ENCODE measurements around the gene COPE.

The COPE gene

GRCh38 chr19:18867751-18868150 lies 51.4 kb downstream of the COPE start:
- no peak for DNase-seq (ENCODE audit: low read depth in 3 of 3)

DNA sequence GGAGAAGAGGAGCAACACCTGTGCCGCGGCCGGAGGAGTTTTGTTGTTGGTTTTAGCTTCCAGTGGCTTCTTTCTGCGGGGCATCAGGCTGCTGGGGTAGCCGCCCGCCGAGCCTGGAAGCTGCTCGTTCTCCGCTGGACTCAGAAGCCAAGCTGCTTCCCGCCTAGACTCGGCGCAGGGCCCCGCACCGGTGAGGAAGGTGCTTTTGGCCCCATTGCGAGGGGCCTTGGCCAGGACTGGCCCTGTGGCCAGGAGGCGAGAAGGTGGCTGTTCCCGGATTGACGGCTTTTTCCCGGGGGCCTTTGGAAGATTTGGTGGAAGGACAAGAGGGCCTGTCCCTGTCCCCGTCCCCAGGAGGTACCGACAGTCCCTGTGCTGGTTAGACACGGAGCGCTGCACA lies 52.0 kb downstream of the COPE start:
- DNase-seq (ENCODE audit: low read depth in 3 of 3) = no peak

DNA sequence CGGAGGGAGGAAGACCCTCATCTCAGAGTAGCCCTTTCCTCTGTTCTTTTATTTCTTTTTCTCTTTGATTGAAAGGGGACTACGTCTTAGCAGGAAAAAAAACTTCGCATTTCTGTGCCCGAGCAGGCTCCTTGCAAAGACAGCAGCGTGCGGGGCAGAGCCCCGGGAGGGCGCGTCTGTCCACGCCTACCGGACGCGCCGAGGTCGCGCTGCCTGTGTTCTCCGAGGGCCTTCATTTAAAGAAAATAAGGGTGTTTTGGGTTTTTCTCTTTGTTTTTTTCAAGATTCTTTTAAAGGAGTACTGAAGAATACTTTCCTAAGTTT lies 52.4 kb downstream of the COPE start:
- no peak for DNase-seq (ENCODE audit: low read depth in 3 of 3)

GRCh38 chr19:18865973-18866799 lies 53.0 kb downstream of the COPE start:
- DNase-seq (ENCODE audit: low read depth in 3 of 3) = peak in 2 of 3 experiments; percentile 17 to 57

DNA sequence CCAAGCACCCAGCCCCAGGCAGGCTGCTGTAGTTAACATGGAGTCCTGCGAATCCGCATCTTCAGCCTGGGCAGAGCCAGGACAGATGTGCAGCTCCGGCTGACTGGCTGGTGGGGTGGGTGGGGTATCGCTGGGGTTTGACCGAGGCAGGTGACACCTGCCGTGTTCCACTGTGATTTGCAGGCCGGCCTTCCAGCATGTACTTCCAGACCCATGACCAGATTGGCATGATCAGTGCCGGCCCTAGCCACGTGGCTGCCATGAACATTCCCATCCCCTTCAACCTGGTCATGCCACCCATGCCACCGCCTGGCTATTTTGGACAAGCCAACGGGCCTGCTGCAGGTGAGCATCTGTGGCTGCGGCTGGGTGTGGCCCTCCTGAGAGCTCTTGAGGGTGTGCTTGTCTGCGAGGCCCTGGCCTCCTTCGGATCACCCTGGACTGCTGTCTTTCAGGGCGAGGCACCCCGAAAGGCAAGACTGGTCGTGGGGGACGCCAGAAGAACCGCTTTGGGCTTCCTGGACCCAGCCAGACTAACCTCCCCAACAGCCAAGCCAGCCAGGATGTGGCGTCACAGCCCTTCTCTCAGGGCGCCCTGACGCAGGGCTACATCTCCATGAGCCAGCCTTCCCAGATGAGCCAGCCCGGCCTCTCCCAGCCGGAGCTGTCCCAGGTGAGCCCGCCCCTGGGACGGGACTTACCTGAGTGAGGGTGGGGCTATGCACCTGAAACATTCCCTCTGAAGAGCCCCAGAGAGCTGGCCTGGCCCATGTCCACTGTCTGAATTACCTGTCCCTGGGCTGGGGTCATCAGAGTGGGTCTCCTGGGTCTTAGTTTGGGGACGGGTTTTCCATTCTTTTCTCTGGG lies 53.8 kb downstream of the COPE start:
- no peak for DNase-seq (ENCODE audit: low read depth in 3 of 3)

- no peak for DNase-seq (ENCODE audit: low read depth in 3 of 3)
Measured at GRCh38 chr19:18863843-18864362, 55.3 kb downstream of the COPE start.

- DNase-seq (ENCODE audit: low read depth in 3 of 3) = no peak
Measured at GRCh38 chr19:18862976-18863842, 56.0 kb downstream of the COPE start.

GRCh38 chr19:18861917-18862316 lies 57.3 kb downstream of the COPE start:
- DNase-seq (ENCODE audit: low read depth in 3 of 3) = no peak

GRCh38 chr19:18861235-18861634 lies 58.0 kb downstream of the COPE start:
- DNase-seq (ENCODE audit: low read depth in 3 of 3) = no peak

DNA sequence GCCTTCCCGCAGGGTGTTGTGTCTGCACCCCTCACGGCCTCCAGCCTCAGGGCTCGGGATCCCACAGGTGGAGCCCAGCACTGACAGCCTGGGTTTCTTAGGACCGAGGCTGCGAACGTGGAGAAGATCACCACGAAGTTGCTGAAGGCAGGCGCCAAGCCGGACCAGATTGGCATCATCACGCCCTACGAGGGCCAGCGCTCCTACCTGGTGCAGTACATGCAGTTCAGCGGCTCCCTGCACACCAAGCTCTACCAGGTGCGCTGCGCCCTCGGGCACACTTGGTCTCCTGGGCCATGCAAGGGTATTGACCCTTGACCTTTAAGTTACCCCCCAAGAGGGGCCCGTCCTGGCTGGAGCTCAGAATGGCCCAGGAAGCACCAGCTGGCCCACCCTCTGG lies 58.5 kb downstream of the COPE start:
- DNase-seq (ENCODE audit: low read depth in 3 of 3) = no peak

GRCh38 chr19:18860302-18860700 lies 58.9 kb downstream of the COPE start:
- no peak for DNase-seq (ENCODE audit: low read depth in 3 of 3)

- no peak for DNase-seq (ENCODE audit: low read depth in 3 of 3)
Measured at GRCh38 chr19:18859676-18860301, 59.4 kb downstream of the COPE start.

GRCh38 chr19:18858906-18859646 lies 60.1 kb downstream of the COPE start:
- DNase-seq (ENCODE audit: low read depth in 3 of 3) = no peak

DNA sequence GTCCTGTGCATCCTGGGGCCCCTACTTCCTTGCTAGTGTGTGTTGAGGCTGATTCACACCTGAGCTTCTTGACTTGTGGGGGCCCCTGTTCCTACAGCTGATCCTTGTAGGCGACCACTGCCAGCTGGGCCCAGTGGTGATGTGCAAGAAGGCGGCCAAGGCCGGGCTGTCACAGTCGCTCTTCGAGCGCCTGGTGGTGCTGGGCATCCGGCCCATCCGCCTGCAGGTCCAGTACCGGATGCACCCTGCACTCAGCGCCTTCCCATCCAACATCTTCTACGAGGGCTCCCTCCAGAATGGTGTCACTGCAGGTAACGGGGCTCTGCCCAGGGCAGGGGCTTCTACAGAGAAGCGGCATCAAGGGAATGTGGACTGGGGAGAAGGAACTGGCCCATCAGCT lies 62.0 kb downstream of the COPE start:
- no peak for DNase-seq (ENCODE audit: low read depth in 3 of 3)

DNA sequence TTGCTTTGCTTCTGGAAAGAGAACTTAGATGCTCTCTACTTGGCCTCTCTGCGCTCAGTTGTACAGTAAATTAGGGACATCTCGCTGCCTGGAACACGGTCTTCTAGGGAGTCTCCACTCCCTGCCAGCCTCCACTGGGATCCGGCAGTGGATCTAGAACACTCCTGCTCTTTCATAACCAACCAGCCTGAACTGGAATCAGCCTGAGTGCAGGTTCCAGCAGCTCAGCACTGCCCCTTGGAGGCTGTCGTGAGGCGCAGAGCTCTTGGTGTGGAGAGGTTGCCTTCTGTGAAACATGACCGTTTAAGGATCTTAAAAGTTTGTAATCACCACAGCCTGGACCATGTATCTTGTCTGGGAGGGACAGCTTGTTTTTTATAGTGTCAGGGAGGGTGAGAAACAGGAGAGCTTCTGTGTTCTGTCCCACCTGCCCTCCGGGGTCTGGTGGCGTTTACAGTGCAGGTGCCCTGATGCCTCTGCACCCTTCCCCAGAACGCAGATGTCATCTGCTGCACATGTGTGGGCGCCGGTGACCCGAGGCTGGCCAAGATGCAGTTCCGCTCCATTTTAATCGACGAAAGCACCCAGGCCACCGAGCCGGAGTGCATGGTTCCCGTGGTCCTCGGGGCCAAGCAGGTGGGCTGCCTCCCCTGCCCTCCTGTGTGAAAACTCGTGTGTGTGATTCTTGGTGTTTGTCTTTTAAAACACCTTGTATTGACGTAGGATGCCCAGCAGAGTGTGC lies 62.6 kb downstream of the COPE start:
- DNase-seq (ENCODE audit: low read depth in 3 of 3) = no peak

DNA sequence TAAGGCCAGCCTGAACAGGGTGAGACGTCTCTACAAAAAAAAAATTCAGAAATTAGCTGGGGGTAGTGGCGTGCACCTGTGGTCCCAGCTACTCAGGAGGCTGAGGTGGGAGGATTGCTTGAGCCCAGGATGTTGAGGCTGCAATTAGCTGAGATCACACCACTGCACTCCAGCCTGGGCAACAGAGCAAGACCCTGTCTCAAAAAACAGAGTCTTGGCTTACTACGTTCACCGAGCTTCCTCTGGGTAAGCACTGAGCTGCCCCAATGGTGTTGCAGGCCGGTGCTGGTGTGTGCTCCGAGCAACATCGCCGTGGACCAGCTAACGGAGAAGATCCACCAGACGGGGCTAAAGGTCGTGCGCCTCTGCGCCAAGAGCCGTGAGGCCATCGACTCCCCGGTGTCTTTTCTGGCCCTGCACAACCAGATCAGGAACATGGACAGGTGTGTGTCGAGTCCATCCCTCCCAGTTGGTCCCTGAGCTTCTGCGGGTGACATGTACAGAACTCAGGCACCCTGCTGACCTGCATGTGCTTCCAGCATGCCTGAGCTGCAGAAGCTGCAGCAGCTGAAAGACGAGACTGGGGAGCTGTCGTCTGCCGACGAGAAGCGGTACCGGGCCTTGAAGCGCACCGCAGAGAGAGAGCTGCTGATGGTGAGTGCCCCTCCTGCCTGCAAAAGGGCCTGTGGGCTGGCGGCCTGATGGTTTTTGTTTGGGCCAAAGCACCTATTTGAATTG lies 63.4 kb downstream of the COPE start:
- no peak for DNase-seq (ENCODE audit: low read depth in 3 of 3)

- DNase-seq (ENCODE audit: low read depth in 3 of 3) = no peak
Measured at GRCh38 chr19:18854982-18855381, 64.2 kb downstream of the COPE start.

DNA sequence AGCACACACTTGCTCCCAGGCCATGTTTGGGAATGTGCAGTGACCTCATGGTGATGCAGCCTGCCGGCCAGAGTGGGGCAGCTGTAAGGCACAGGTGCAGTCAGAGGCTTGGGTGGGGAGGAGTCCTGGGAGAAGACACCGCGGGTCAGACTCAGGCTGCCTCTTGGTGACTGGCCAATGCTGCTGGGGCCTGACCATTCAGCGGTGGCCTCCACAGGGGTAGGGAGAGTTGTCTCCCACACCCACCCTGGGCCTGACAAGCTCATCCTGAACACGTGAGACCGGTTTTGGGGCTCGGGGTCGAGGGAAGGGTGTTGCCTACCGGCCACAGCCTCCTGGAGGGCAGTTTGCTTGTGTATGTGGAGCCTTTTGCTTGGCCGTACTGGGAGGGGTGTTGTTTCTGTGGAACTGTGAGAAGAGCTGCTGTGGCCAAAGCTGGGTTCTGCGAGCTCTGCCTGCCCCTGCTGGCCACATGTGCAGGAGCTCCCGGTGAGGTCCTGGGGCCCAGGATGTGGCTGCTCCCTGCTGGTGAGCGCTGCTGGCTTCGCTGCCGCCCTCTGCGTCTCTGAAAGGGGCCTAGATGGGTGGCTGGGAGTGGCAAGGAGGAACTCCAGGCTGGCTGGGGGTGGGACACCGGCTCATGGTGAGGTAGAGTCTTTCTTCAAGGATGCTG lies 65.3 kb downstream of the COPE start:
- DNase-seq (ENCODE audit: low read depth in 3 of 3) = no peak

DNA sequence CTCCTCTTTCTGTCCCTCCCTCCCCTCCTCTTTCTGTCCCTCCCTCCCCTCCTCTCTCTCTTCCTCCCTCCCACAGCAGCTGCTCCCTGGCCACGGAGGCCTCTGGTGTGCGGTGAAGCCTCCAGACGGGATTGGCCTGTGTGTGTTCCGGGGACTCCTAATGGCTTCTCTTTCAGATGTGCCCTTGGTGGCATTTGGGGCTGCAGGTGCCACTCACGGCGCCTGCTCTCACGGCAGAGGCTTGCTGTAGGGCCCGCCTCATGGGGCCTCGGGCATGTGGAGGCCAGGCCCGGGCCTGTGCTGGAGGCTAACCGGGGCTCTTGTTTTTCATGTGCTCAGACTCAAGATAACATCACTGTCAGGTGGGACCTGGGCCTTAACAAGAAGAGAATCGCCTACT lies 66.5 kb downstream of the COPE start:
- DNase-seq (ENCODE audit: low read depth in 3 of 3) = no peak

Measured in stimulated activated CD4-positive, alpha-beta T cell treated with anti-CD3 and anti-CD28 coated beads, TNF-alpha, amount 100 ng/mL, for 24 hours (primary cell).